ENCODE results near the gene ZNF438. TPM values are rescaled to one million over a fixed set of nuclear protein-coding genes. Genes with fewer than 3 reads are reported as not detected.

The ZNF438 gene
- total RNA-seq, 1 experiment from 2014 or later: 4.3 TPM

- no peaks in the 10 kb centered on the region for H3K4me1 Mint-ChIP-seq (ENCODE audit: low read depth, unreplicated experiment)
- CTCF ChIA-PET: no interaction called here
- H3K27me3 Mint-ChIP-seq (ENCODE audit: unreplicated experiment): no peaks in the 10 kb centered on the region
- no peak overlapping the region for H3K27ac Mint-ChIP-seq (ENCODE audit: unreplicated experiment)
- no peaks in the 10 kb centered on the region for H3K36me3 Mint-ChIP-seq (ENCODE audit: insufficient read depth, unreplicated experiment)
- no peak overlapping the region for H3K4me3 Mint-ChIP-seq (ENCODE audit: low read depth, unreplicated experiment)
- no peak for TF ChIP-seq CTCF (IDR thresholded peaks at IDR 0.05; ENCODE audit: unreplicated experiment)
- BruUV-seq (replicated peaks): no TSS peak
- peaks cover 10% of the 10 kb centered on the region for H3K9me3 Mint-ChIP-seq (ENCODE audit: low read depth, unreplicated experiment)
- intact Hi-C loops (cut with micrococcal nuclease; ENCODE audit: unreplicated experiment): no loop called here
- no peak for DNase-seq
Observed at GRCh38 chr10:30928742-30929141, 102.9 kb downstream of the ZNF438 start.

DNA sequence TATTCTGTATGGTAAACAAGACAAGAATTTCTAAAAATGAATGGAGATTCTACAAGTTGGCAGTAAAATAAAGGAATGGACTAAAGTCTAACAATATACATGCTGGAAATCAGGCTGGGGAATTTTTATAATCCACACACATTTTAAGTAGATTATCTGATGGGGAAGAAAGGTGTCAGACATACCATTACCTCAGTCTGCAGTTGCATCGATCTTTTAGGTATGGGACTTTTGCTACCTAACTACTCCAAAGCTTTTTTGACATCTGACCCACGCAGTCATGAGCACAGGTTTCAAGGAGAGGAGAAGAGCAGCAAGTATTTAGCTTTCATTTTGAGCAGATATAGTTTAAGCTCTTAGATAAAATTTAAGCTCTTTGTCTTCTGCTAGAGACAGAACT is 113.0 kb downstream of the ZNF438 start:
- DNase-seq: no peak
- Mint-ChIP-seq H3K9me3 (ENCODE audit: low read depth, unreplicated experiment) (peaks cover 2% of the 10 kb centered on the region), H3K4me1 (ENCODE audit: low read depth, unreplicated experiment) (no peaks in the 10 kb centered on the region), H3K27me3 (ENCODE audit: unreplicated experiment) (no peaks in the 10 kb centered on the region), H3K4me3 (ENCODE audit: low read depth, unreplicated experiment) (no peak overlapping the region), H3K36me3 (ENCODE audit: insufficient read depth, unreplicated experiment) (no peaks in the 10 kb centered on the region), H3K27ac (ENCODE audit: unreplicated experiment) (no peak overlapping the region)
- intact Hi-C loops (cut with micrococcal nuclease; ENCODE audit: unreplicated experiment): no loop called here
- BruUV-seq (replicated peaks): no TSS peak
- TF ChIP-seq CTCF (IDR thresholded peaks at IDR 0.05; ENCODE audit: unreplicated experiment): no peak
- CTCF ChIA-PET: no interaction called here

DNA sequence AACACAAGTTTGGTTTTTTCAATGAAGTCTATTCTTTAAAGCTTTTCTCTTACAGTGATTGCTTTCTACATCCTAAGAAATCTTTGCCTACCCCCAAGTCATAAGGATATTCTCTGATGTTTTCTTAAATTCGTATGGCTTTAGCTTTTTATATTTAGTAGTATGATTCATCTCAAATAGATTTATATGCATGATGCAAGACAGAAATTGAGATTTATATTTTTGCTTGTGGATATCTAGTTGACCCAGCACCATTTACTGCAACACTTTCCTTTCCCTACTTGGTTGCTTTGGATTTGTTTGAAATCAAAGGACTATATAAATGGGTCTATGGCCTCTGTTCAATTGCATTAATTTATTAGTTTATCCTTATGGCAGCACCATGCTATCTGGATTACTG is 113.9 kb downstream of the ZNF438 start:
- no TSS peak for BruUV-seq (replicated peaks)

GRCh38 chr10:30917067-30917466 is 114.6 kb downstream of the ZNF438 start:
- CTCF ChIA-PET: no interaction called here
- H3K27me3 Mint-ChIP-seq (ENCODE audit: unreplicated experiment): no peaks in the 10 kb centered on the region

More for the DNA sequence above, 113.9 kb downstream of the ZNF438 start:
- intact Hi-C loops (cut with micrococcal nuclease; ENCODE audit: unreplicated experiment): no loop called here
- CTCF ChIA-PET: no interaction called here
- TF ChIP-seq CTCF (IDR thresholded peaks at IDR 0.05; ENCODE audit: unreplicated experiment): no peak
- DNase-seq: no peak
- no peaks in the 10 kb centered on the region for H3K27me3 Mint-ChIP-seq (ENCODE audit: unreplicated experiment)
- H3K4me1 Mint-ChIP-seq (ENCODE audit: low read depth, unreplicated experiment): no peaks in the 10 kb centered on the region
- no peaks in the 10 kb centered on the region for H3K36me3 Mint-ChIP-seq (ENCODE audit: insufficient read depth, unreplicated experiment)
- peaks cover 2% of the 10 kb centered on the region for H3K9me3 Mint-ChIP-seq (ENCODE audit: low read depth, unreplicated experiment)
- H3K4me3 Mint-ChIP-seq (ENCODE audit: low read depth, unreplicated experiment): no peak overlapping the region
- H3K27ac Mint-ChIP-seq (ENCODE audit: unreplicated experiment): no peak overlapping the region

More at GRCh38 chr10:30917067-30917466, 114.6 kb downstream of the ZNF438 start:
- TF ChIP-seq CTCF (IDR thresholded peaks at IDR 0.05; ENCODE audit: unreplicated experiment): no peak
- peaks cover 2% of the 10 kb centered on the region for H3K9me3 Mint-ChIP-seq (ENCODE audit: low read depth, unreplicated experiment)
- no peak for DNase-seq
- H3K4me3 Mint-ChIP-seq (ENCODE audit: low read depth, unreplicated experiment): no peak overlapping the region
- no peak overlapping the region for H3K27ac Mint-ChIP-seq (ENCODE audit: unreplicated experiment)
- H3K4me1 Mint-ChIP-seq (ENCODE audit: low read depth, unreplicated experiment): no peaks in the 10 kb centered on the region
- intact Hi-C loops (cut with micrococcal nuclease; ENCODE audit: unreplicated experiment): no loop called here
- H3K36me3 Mint-ChIP-seq (ENCODE audit: insufficient read depth, unreplicated experiment): no peaks in the 10 kb centered on the region
- no TSS peak for BruUV-seq (replicated peaks)
